GM12872 (cell line): ENCODE results near the gene CTSW.

ENCODE experiments used
- TF ChIP-seq, protein P1 (sequence below): IDR thresholded peaks from 3 replicates; pipeline ENCODE4 v1.5.1; 2011; ENCODE audit warnings: low read depth, mild to moderate bottlenecking, low read length, moderate library complexity; ENCODE audit not compliant: insufficient read depth

Gene CTSW

GRCh38 chr11:65861533-65862183, 18.0 kb upstream of the CTSW start:
- TF ChIP-seq, protein P1, sequence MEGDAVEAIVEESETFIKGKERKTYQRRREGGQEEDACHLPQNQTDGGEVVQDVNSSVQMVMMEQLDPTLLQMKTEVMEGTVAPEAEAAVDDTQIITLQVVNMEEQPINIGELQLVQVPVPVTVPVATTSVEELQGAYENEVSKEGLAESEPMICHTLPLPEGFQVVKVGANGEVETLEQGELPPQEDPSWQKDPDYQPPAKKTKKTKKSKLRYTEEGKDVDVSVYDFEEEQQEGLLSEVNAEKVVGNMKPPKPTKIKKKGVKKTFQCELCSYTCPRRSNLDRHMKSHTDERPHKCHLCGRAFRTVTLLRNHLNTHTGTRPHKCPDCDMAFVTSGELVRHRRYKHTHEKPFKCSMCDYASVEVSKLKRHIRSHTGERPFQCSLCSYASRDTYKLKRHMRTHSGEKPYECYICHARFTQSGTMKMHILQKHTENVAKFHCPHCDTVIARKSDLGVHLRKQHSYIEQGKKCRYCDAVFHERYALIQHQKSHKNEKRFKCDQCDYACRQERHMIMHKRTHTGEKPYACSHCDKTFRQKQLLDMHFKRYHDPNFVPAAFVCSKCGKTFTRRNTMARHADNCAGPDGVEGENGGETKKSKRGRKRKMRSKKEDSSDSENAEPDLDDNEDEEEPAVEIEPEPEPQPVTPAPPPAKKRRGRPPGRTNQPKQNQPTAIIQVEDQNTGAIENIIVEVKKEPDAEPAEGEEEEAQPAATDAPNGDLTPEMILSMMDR, result no peak

DNA sequence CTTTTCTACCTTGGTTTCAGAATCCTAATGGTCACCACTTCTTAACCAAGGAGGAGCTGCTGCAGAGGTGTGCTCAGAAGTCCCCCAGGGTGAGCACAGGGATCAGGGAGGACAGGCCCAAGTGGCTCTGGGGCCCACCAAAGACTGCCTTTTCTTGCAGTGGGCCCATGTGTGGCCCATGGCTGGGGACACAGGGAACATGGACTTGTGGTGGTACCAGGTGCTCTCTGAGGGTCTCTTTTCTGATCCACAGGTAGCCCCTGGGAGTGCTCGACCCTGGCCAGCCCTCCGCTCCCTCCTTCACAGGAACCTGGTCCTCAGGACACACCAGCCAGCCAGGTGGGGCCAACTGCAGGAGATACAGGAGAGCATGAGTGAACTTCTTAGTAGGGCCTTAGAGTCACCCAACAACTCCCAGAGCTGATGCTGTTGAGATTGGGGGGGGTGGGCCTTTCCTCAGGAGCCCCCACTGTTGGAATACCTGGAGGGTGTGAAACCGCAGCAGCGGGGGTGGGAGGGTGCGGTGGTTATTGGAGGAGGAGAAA, 17.4 kb upstream of the CTSW start:
- TF ChIP-seq, protein P1, result no peak

GRCh38 chr11:65862941-65863888, 16.4 kb upstream of the CTSW start:
- TF ChIP-seq, protein P1, result no peak

GRCh38 chr11:65863889-65864705, 15.5 kb upstream of the CTSW start:
- TF ChIP-seq, protein P1, result no peak

DNA sequence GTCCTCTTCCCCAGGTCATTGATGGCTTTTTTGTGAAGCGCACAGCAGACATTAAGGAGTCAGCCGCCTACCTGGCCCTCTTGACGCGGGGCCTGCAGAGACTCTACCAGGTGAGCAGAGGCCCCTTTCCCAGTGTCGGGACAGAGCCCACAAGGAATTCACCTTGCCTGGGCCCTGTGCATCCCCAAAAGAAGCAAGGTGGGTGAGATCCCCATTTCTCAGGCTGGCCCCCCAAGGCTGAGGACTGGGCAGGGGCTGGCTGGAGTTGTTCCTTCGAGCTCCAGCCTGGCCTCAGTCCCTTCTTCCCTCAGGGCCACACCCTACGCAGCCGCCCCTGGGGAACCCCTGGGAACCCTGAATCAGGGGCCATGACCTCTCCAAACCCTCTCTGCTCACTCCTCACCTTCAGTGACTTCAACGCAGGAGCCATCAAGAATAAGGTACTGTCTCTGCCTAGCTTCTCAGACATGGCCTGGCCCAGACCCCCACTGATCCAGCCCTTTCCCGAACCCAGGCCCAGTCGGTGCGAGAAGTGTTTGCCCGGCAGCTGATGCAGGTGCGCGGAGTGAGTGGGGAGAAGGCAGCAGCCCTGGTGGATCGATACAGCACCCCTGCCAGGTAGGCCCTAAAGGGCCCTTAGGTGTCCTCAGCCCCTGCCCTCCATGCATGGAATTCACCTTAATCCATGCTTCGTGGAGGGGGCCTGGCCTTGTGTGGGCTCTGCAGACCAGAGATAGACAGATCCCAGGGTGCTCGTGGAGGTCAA, 14.7 kb upstream of the CTSW start:
- TF ChIP-seq, protein P1, result no peak

- TF ChIP-seq, protein P1, result no peak
These were observed 14.0 kb upstream of the CTSW start for GRCh38 chr11:65865550-65866172.
